ENCODE results near the gene DISP3. TPM values are rescaled to one million over a fixed set of nuclear protein-coding genes. Genes with fewer than 3 reads are reported as not detected.

Gene DISP3
- under 0.01 TPM in 1 of 2 replicates, not detected in the other for total RNA-seq

GRCh38 chr1:11478571-11479374 is at the start of gene DISP3:
DISP3 (plus strand) TSS chr1:11479155; CDS start chr1:11500993, 21,838 bp downstream.

Other genes starting within 250 kb of the DISP3 start
- gene MTOR, start 216.6 kb upstream of the DISP3 start, total RNA-seq: 28.2 and 38.0 TPM in 2 replicates
- 5.4 and 8.2 TPM in 2 replicates for gene UBIAD1, start 206.0 kb upstream of the DISP3 start, total RNA-seq
- gene FBXO2, start 175.3 kb downstream of the DISP3 start, total RNA-seq: 0.19 and 1.4 TPM in 2 replicates
- 7.7 and 14.4 TPM in 2 replicates for gene FBXO44, start 175.7 kb downstream of the DISP3 start, total RNA-seq
- gene FBXO6, start 185.0 kb downstream of the DISP3 start, total RNA-seq: 1.3 and 2.5 TPM in 2 replicates
- gene MAD2L2, start 202.0 kb downstream of the DISP3 start, total RNA-seq: 26.2 and 32.4 TPM in 2 replicates
- gene DRAXIN, start 212.6 kb downstream of the DISP3 start, total RNA-seq: 0.56 and 0.77 TPM in 2 replicates